Astrocyte (in vitro differentiated cells and primary cell): ENCODE data around the gene LYL1. TPM values are rescaled to one million over a fixed set of nuclear protein-coding genes. Genes with fewer than 3 reads are reported as not detected.

Experiments used
- DNase-seq: peaks from one replicate; pipeline ENCODE4 v3.0.0-alpha.2; 2010; ENCODE audit warnings: low read depth
- FAIRE-seq: peaks from 2 replicates; lab custom pipeline; 2011; peaks lifted over from hg19 to GRCh38; lab: Jason Lieb, UNC
- H2AFZ ChIP-seq: 2 replicates; pipeline ENCODE4 v1.6.0; 2012; ENCODE audit warnings: low read depth, low read length, inconsistent platforms
- H3K27ac ChIP-seq: 2 replicates; pipeline ENCODE4 v1.5.1; 2011; ENCODE audit warnings: low read depth, low read length, inconsistent platforms
- H3K27me3 ChIP-seq: 2 replicates; pipeline ENCODE4 v1.6.0; 2011; ENCODE audit warnings: low read length, inconsistent platforms; ENCODE audit not compliant: insufficient read depth
- H3K36me3 ChIP-seq: 2 replicates; pipeline ENCODE4 v1.5.1; 2011; ENCODE audit warnings: low read length, inconsistent platforms; ENCODE audit not compliant: insufficient read depth
- H3K4me1 ChIP-seq: 2 replicates; pipeline ENCODE4 v1.5.1; 2011; ENCODE audit warnings: low read length, inconsistent platforms; ENCODE audit not compliant: insufficient read depth
- H3K4me2 ChIP-seq: 2 replicates; pipeline ENCODE4 v1.6.0; 2012; ENCODE audit warnings: low read length, inconsistent platforms
- H3K4me3 ChIP-seq: 2 replicates; pipeline ENCODE4 v1.5.1; 2011; ENCODE audit warnings: low read depth, mild to moderate bottlenecking, low read length, inconsistent platforms; ENCODE audit not compliant: insufficient read depth
- H3K79me2 ChIP-seq: 2 replicates; pipeline ENCODE4 v1.6.0; 2012; ENCODE audit warnings: mild to moderate bottlenecking, low read length, inconsistent platforms; ENCODE audit not compliant: insufficient read depth
- H3K9ac ChIP-seq: 2 replicates; pipeline ENCODE4 v1.6.0; 2012; ENCODE audit warnings: mild to moderate bottlenecking, low read length, inconsistent platforms
- H3K9me3 ChIP-seq: 2 replicates; pipeline ENCODE4 v1.5.1; 2012; ENCODE audit warnings: low read depth, mild to moderate bottlenecking, low read length, inconsistent platforms; ENCODE audit not compliant: insufficient read depth
- H4K20me1 ChIP-seq: 2 replicates; pipeline ENCODE4 v1.6.0; 2012; ENCODE audit warnings: low read length, inconsistent platforms; ENCODE audit not compliant: insufficient read depth
- H3K27ac Mint-ChIP-seq: one replicate; pipeline ENCODE4 v1.8.0; 2021; ENCODE audit warnings: mild to moderate bottlenecking, mixed read lengths; ENCODE audit not compliant: unreplicated experiment
- H3K27me3 Mint-ChIP-seq: one replicate; pipeline ENCODE4 v1.8.0; 2021; ENCODE audit warnings: low read depth, mixed read lengths; ENCODE audit not compliant: unreplicated experiment
- H3K36me3 Mint-ChIP-seq: one replicate; pipeline ENCODE4 v1.8.0; 2021; ENCODE audit warnings: low read depth, mixed read lengths; ENCODE audit not compliant: unreplicated experiment
- H3K4me1 Mint-ChIP-seq: one replicate; pipeline ENCODE4 v1.8.0; 2021; ENCODE audit warnings: low read depth, mixed read lengths; ENCODE audit not compliant: unreplicated experiment
- H3K4me3 Mint-ChIP-seq: one replicate; pipeline ENCODE4 v1.8.0; 2021; ENCODE audit warnings: mild to moderate bottlenecking, moderate library complexity, mixed read lengths; ENCODE audit not compliant: unreplicated experiment
- H3K9me3 Mint-ChIP-seq: one replicate; pipeline ENCODE4 v1.8.0; 2021; ENCODE audit warnings: mild to moderate bottlenecking, mixed read lengths; ENCODE audit not compliant: unreplicated experiment
- CTCF ChIP-seq: IDR thresholded peaks from 2 replicates; pipeline ENCODE4 v1.5.1; 2011; ENCODE audit warnings: low read depth, mild to moderate bottlenecking, inconsistent platforms, low read length, moderate library complexity; ENCODE audit not compliant: insufficient read depth
- EZH2 ChIP-seq: IDR thresholded peaks from 2 replicates; pipeline ENCODE4 v1.6.1; 2012; ENCODE audit warnings: mild to moderate bottlenecking, low read length, inconsistent platforms; ENCODE audit not compliant: insufficient read depth
- total RNA-seq: library from RNA; stranded (reverse); gene quantifications from 2 replicates; pipeline ENCODE4 v1.2.1, GENCODE V29; 2021

Gene LYL1
- total RNA-seq, 1 donor from 2014 or later = 0.27 TPM

- TF ChIP-seq CTCF = no peak
- no peak for TF ChIP-seq EZH2
- H3K9ac ChIP-seq = no peak overlapping the region
- no peak overlapping the region for H3K27ac Mint-ChIP-seq
- peaks cover 15% of the 10 kb centered on the region for H3K4me1 ChIP-seq
- H3K4me1 Mint-ChIP-seq = peaks cover 1% of the 10 kb centered on the region
- peaks cover 17% of the 10 kb centered on the region for H3K36me3 Mint-ChIP-seq
- no peak overlapping the region for H3K27ac ChIP-seq
- H3K27me3 Mint-ChIP-seq = peaks cover 80% of the 10 kb centered on the region
- H3K36me3 ChIP-seq = peaks cover 2% of the 10 kb centered on the region
- no peak overlapping the region for H3K4me2 ChIP-seq
- no peaks in the 10 kb centered on the region for H3K9me3 ChIP-seq
- H3K4me3 Mint-ChIP-seq = no peak overlapping the region
- no peak overlapping the region for H3K4me3 ChIP-seq
- peaks cover 64% of the 10 kb centered on the region for H4K20me1 ChIP-seq
- H2AFZ ChIP-seq = no peak overlapping the region
- DNase-seq = no peak
- H3K27me3 ChIP-seq = no peaks in the 10 kb centered on the region
- no peak for FAIRE-seq
- H3K9me3 Mint-ChIP-seq = no peaks in the 10 kb centered on the region
- H3K79me2 ChIP-seq = peaks cover 32% of the 10 kb centered on the region
These were observed 28.3 kb downstream of the LYL1 start for GRCh38 chr19:13074378-13074777.

GRCh38 chr19:13073263-13073662, 29.4 kb downstream of the LYL1 start:
- H3K4me2 ChIP-seq = no peak overlapping the region
- Mint-ChIP-seq H3K36me3 (peaks cover 17% of the 10 kb centered on the region), H3K27me3 (peaks cover 85% of the 10 kb centered on the region), H3K27ac (no peak overlapping the region), H3K4me3 (no peak overlapping the region), H3K9me3 (no peaks in the 10 kb centered on the region), H3K4me1 (no peaks in the 10 kb centered on the region)
- H3K27me3 ChIP-seq = no peaks in the 10 kb centered on the region
- TF ChIP-seq CTCF = no peak
- no peak for TF ChIP-seq EZH2
- H3K4me1 ChIP-seq = peaks cover 12% of the 10 kb centered on the region
- H3K36me3 ChIP-seq = peaks cover 2% of the 10 kb centered on the region
- DNase-seq = no peak
- peaks cover 68% of the 10 kb centered on the region for H4K20me1 ChIP-seq
- no peak overlapping the region for H3K4me3 ChIP-seq
- H3K9me3 ChIP-seq = no peaks in the 10 kb centered on the region
- no peak overlapping the region for H3K27ac ChIP-seq
- H3K9ac ChIP-seq = no peak overlapping the region
- peaks cover 43% of the 10 kb centered on the region for H3K79me2 ChIP-seq
- H2AFZ ChIP-seq = no peak overlapping the region
- no peak for FAIRE-seq

- peaks cover 72% of the 10 kb centered on the region for H4K20me1 ChIP-seq
- no peak overlapping the region for H3K4me2 ChIP-seq
- Mint-ChIP-seq H3K9me3 (no peaks in the 10 kb centered on the region), H3K4me3 (no peak overlapping the region), H3K36me3 (peaks cover 17% of the 10 kb centered on the region), H3K4me1 (no peaks in the 10 kb centered on the region), H3K27me3 (peaks cover 86% of the 10 kb centered on the region), H3K27ac (no peak overlapping the region)
- no peak overlapping the region for H2AFZ ChIP-seq
- H3K36me3 ChIP-seq = peaks cover 2% of the 10 kb centered on the region
- FAIRE-seq (no peak), DNase-seq (no peak)
- H3K9ac ChIP-seq = no peak overlapping the region
- no peak overlapping the region for H3K27ac ChIP-seq
- no peak overlapping the region for H3K4me3 ChIP-seq
- TF ChIP-seq CTCF = no peak
- H3K27me3 ChIP-seq = no peaks in the 10 kb centered on the region
- peaks cover 50% of the 10 kb centered on the region for H3K79me2 ChIP-seq
- H3K4me1 ChIP-seq = peaks cover 12% of the 10 kb centered on the region
- no peaks in the 10 kb centered on the region for H3K9me3 ChIP-seq
These were observed 30.3 kb downstream of the LYL1 start for GRCh38 chr19:13072188-13072908.
